Measurements from ENCODE around the gene ANKRD30A. TPM values are rescaled to one million over a fixed set of nuclear protein-coding genes. Genes with fewer than 3 reads are reported as not detected.

Gene ANKRD30A
- polyA plus RNA-seq, 1 donor from 2014 or later, result not detected

DNA sequence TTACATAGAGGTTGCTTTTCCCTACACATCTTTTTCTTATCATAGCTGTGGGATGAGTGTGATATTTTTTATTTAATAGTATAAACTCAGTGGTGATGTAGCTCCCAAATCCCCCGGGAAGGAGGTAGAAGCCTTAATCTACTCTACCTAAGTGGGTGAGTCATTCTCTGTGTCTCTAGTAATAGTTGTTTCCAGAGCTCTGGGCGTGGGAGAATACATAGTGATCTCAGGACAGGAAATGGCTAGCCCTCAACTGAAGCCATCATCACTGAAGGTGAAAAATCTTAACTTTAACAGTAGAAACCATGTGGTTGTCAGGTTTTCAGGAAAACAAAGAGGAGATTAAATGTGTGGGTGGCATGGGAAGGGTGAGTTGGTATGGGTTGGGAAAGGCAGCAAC is 278.4 kb downstream of the ANKRD30A start:
- TF ChIP-seq EZH2 (IDR thresholded peaks at IDR 0.05; ENCODE audit: borderline replicate concordance, insufficient read depth, low read length, poor library complexity, severe bottlenecking), result no peak
- TF ChIP-seq MXI1 (conservative IDR thresholded peaks at IDR 0.05; ENCODE audit: poor library complexity, severe bottlenecking), result no peak
- TF ChIP-seq, protein P1, sequence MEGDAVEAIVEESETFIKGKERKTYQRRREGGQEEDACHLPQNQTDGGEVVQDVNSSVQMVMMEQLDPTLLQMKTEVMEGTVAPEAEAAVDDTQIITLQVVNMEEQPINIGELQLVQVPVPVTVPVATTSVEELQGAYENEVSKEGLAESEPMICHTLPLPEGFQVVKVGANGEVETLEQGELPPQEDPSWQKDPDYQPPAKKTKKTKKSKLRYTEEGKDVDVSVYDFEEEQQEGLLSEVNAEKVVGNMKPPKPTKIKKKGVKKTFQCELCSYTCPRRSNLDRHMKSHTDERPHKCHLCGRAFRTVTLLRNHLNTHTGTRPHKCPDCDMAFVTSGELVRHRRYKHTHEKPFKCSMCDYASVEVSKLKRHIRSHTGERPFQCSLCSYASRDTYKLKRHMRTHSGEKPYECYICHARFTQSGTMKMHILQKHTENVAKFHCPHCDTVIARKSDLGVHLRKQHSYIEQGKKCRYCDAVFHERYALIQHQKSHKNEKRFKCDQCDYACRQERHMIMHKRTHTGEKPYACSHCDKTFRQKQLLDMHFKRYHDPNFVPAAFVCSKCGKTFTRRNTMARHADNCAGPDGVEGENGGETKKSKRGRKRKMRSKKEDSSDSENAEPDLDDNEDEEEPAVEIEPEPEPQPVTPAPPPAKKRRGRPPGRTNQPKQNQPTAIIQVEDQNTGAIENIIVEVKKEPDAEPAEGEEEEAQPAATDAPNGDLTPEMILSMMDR (IDR thresholded peaks at IDR 0.05; ENCODE audit: poor library complexity, severe bottlenecking), result no peak
- TF ChIP-seq EP300 (conservative IDR thresholded peaks at IDR 0.05; ENCODE audit: poor library complexity, severe bottlenecking), result no peak
- TF ChIP-seq, protein P2, sequence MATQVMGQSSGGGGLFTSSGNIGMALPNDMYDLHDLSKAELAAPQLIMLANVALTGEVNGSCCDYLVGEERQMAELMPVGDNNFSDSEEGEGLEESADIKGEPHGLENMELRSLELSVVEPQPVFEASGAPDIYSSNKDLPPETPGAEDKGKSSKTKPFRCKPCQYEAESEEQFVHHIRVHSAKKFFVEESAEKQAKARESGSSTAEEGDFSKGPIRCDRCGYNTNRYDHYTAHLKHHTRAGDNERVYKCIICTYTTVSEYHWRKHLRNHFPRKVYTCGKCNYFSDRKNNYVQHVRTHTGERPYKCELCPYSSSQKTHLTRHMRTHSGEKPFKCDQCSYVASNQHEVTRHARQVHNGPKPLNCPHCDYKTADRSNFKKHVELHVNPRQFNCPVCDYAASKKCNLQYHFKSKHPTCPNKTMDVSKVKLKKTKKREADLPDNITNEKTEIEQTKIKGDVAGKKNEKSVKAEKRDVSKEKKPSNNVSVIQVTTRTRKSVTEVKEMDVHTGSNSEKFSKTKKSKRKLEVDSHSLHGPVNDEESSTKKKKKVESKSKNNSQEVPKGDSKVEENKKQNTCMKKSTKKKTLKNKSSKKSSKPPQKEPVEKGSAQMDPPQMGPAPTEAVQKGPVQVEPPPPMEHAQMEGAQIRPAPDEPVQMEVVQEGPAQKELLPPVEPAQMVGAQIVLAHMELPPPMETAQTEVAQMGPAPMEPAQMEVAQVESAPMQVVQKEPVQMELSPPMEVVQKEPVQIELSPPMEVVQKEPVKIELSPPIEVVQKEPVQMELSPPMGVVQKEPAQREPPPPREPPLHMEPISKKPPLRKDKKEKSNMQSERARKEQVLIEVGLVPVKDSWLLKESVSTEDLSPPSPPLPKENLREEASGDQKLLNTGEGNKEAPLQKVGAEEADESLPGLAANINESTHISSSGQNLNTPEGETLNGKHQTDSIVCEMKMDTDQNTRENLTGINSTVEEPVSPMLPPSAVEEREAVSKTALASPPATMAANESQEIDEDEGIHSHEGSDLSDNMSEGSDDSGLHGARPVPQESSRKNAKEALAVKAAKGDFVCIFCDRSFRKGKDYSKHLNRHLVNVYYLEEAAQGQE (IDR thresholded peaks at IDR 0.05; ENCODE audit: borderline replicate concordance), result no peak
- no peak for TF ChIP-seq POLR2AphosphoS5 (IDR thresholded peaks at IDR 0.05)
- no peak overlapping the region for H2AFZ ChIP-seq (ENCODE audit: low read depth, low read length)
- no peaks in the 10 kb centered on the region for H3K79me2 ChIP-seq (replicated peaks; ENCODE audit: insufficient read depth, low read length)
- no peaks in the 10 kb centered on the region for H3K27me3 ChIP-seq (ENCODE audit: insufficient read depth, low read depth, low read length)
- H4K20me1 ChIP-seq (ENCODE audit: insufficient read depth), result no peaks in the 10 kb centered on the region
- H3K9me2 ChIP-seq (ENCODE audit: insufficient read depth, low read length), result no peaks in the 10 kb centered on the region
- H3K9me3 ChIP-seq (ENCODE audit: low read length), result no peaks in the 10 kb centered on the region
- H3K27ac ChIP-seq (ENCODE audit: low read length), result no peak overlapping the region
- H3K4me2 ChIP-seq (ENCODE audit: low read length), result no peak overlapping the region
- no peaks in the 10 kb centered on the region for H3K36me3 ChIP-seq (ENCODE audit: insufficient read depth, low read length)
- H3F3A ChIP-seq (ENCODE audit: insufficient read depth, low read length, poor library complexity, severe bottlenecking), result no peaks in the 10 kb centered on the region
- H3K9ac ChIP-seq (ENCODE audit: low read length), result no peak overlapping the region
- no peak overlapping the region for H3K4me3 ChIP-seq (ENCODE audit: low read length)

Small RNAs within 50 kb of the gene (small RNA-seq; reads per million reads assigned to genes)
- 0 to 1.2 (median 0) reads per million in 3 experiments for gene RF00019
- 0 reads per million in 3 experiments for gene RN7SL314P
- 0 reads per million in 3 experiments for gene RNU6-811P

Measured in neural cell (in vitro differentiated cells).